Measurements from ENCODE around the gene C5orf15. TPM values are rescaled to one million over a fixed set of nuclear protein-coding genes. Genes with fewer than 3 reads are reported as not detected.
A peak's percentile ranks its signal among the peaks of the same experiment; 100 is the strongest.

C5orf15 gene
- total RNA-seq, 4 donors from 2014 or later, result 12.4 to 92.6 (median 36.2) TPM

DNA sequence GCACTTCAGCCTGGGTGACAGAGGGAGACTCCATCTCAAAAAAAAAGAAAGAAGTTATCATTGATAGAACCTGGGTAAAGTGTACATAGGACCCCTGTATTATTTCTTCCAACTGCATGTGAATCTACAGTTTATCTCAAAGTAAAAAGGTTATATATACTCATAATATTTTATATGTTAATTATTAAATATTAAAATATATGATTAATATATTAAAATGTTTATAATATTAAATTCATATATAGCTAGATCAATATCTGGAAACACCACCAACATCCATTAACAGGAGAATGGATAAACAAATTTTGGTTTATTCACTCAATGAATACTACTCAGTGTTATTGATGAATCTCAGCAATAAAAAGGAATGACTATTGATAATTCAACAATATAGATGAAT, 19.7 kb downstream of the C5orf15 start:
- no peak for TF ChIP-seq POLR2A (IDR thresholded peaks at IDR 0.05)
- TF ChIP-seq, protein P1, sequence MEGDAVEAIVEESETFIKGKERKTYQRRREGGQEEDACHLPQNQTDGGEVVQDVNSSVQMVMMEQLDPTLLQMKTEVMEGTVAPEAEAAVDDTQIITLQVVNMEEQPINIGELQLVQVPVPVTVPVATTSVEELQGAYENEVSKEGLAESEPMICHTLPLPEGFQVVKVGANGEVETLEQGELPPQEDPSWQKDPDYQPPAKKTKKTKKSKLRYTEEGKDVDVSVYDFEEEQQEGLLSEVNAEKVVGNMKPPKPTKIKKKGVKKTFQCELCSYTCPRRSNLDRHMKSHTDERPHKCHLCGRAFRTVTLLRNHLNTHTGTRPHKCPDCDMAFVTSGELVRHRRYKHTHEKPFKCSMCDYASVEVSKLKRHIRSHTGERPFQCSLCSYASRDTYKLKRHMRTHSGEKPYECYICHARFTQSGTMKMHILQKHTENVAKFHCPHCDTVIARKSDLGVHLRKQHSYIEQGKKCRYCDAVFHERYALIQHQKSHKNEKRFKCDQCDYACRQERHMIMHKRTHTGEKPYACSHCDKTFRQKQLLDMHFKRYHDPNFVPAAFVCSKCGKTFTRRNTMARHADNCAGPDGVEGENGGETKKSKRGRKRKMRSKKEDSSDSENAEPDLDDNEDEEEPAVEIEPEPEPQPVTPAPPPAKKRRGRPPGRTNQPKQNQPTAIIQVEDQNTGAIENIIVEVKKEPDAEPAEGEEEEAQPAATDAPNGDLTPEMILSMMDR (IDR thresholded peaks at IDR 0.05), result no peak
- DNase-seq, result no peak
- H3K27ac ChIP-seq, result no peak overlapping the region
- H3K4me1 ChIP-seq, result peaks cover 0 to 21% (median 0%) of the 10 kb centered on the region in 4 donors
- H3K27me3 ChIP-seq, result no peaks in the 10 kb centered on the region
- H3K4me3 ChIP-seq, result no peak overlapping the region
- H3K9me3 ChIP-seq, result no peaks in the 10 kb centered on the region
- H3K36me3 ChIP-seq, result no peaks in the 10 kb centered on the region

DNA sequence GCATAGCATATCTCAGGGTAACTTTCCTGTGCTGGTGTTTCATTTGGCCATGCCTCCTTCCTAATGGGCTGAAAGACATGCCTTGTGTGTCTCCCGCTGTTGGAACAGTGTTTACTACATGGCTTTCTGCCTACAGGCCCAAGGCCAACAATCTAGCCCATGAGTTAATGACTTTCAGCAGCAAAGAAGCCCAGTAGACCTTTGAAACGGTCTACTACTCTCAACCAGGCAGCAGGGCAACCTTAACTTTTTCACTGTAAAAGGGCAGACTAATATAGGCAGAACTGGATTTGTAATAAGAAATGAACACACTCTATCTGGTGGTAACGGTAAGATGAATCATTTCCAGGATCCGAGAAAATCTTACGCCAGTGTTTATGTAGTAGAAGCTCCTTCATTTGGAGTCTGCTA, 21.0 kb downstream of the C5orf15 start:
- H3K27me3 ChIP-seq, result no peaks in the 10 kb centered on the region
- H3K36me3 ChIP-seq, result no peaks in the 10 kb centered on the region
- no peak overlapping the region for H3K4me3 ChIP-seq
- no peak for DNase-seq
- H3K9me3 ChIP-seq, result no peaks in the 10 kb centered on the region
- no peak for TF ChIP-seq POLR2A (IDR thresholded peaks at IDR 0.05)
- TF ChIP-seq, protein P1 (IDR thresholded peaks at IDR 0.05), result no peak
- H3K27ac ChIP-seq, result peak overlapping the region in 1 of 4 donors; percentile 15
- H3K4me1 ChIP-seq, result peaks cover 0 to 15% (median 0%) of the 10 kb centered on the region in 4 donors

DNA sequence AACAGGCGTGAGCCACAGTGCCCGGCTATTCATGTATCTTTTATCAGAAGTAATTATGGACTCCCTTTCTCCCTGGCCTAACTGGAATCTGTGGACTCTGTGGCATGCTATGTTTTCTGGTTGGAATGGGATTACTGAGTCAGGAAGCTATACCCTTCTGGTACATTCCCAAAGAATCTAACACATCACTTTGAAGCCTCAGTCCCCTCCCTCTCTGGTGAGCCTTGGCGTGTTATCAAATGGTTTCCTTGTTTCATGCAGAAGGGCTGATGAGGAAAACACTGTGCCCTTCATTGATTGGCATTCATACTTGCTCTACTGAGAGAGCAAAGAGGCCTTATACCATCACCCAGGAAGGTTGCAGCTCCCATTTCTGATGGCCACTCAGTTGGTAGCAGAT, 22.9 kb downstream of the C5orf15 start:
- peak overlapping the region in 2 of 4 donors; percentile 50 to 66 for H3K27ac ChIP-seq
- peaks cover 0 to 12% (median 0%) of the 10 kb centered on the region in 4 donors for H3K4me1 ChIP-seq
- TF ChIP-seq POLR2A (IDR thresholded peaks at IDR 0.05), result no peak
- no peak for DNase-seq
- no peaks in the 10 kb centered on the region for H3K36me3 ChIP-seq
- H3K27me3 ChIP-seq, result no peaks in the 10 kb centered on the region
- no peak overlapping the region for H3K4me3 ChIP-seq
- H3K9me3 ChIP-seq, result no peaks in the 10 kb centered on the region

DNA sequence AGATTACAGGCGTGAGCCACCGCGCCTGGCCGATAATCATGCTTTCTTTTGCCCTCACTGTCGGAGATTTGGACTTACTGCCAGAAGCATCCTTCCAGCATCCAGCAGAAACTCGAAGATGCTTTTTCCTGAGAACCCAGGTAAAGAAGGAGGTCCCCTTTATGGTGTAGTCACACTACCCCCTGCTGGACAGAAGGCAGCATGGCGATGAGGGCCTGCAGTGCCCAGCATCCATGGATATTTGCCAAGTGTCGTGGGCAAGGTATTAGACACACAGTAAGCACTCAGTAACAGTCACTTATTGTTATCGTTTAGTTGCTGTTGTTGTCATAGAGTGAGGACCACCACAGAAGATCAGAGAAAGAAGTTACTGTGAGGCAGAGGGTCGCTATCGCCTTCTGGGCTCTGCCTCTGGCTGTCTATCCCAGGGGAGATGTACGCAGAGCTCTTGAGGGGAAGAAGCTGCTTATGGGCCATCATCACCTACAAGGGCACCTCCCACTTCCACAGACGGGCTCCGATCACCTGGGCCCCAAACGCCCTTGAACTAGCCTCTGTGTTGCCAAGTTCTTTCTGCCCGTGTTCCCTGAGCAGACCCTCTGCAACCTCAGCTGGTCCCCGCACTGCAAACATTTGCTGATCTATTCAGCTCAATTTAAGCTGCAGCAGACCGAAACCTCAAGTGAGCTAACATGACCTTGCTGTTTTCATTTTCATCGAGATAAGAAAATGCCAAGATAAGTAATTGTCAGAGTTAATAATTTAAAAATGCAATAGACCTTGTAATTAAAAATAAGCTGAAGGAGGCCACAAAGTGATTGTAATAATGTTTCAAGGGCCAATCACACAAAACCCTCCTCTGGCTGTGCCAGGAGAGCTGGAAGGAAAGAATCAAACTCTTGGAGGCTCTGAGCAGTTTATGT, 23.9 kb downstream of the C5orf15 start:
- peak in 2 of 3 donors; percentile 56 to 81 for DNase-seq
- H3K27ac ChIP-seq, result peak overlapping the region in 2 of 4 donors; percentile 50 to 66

DNA sequence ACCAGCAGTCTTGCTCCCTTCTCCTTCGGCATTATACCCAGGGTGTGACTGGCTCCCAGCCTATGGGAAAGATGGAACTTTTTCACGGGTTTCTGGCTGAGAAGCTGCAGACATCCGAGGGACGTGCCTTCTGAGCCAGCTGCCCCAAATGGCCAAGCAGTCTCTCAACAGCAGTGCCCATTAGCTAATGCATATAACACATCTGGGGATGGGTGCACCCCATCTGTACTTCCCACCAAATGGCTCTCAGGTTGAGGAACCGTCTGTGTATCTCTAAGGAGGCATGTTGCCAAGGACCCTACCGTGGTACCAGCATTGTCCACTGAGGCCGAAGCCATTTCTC, 25.0 kb downstream of the C5orf15 start:
- H3K27ac ChIP-seq, result no peak overlapping the region
- no peak for DNase-seq
- H3K27me3 ChIP-seq, result no peaks in the 10 kb centered on the region
- TF ChIP-seq, protein P1 (IDR thresholded peaks at IDR 0.05), result no peak
- no peak for TF ChIP-seq POLR2A (IDR thresholded peaks at IDR 0.05)
- H3K9me3 ChIP-seq, result no peaks in the 10 kb centered on the region
- H3K36me3 ChIP-seq, result no peaks in the 10 kb centered on the region
- no peak overlapping the region for H3K4me3 ChIP-seq
- peaks cover 0 to 14% (median 0%) of the 10 kb centered on the region in 4 donors for H3K4me1 ChIP-seq

More for the DNA sequence above, 23.9 kb downstream of the C5orf15 start:
- Histone ChIP-seq H3K36me3 (no peaks in the 10 kb centered on the region), H3K27me3 (no peaks in the 10 kb centered on the region), H3K4me1 (peaks cover 0 to 12% (median 0%) of the 10 kb centered on the region in 4 donors), H3K4me3 (peak overlapping the region in 2 of 4 donors; percentile 12 to 19), H3K9me3 (no peaks in the 10 kb centered on the region)
- TF ChIP-seq POLR2A (IDR thresholded peaks at IDR 0.05), result no peak
- TF ChIP-seq, protein P1 (IDR thresholded peaks at IDR 0.05), result peak; percentile 36 to 79 (median 63)
